GM12873 (cell line): ENCODE data around the gene GPC3.

Experiments
- TF ChIP-seq, protein P1 (sequence below): IDR thresholded peaks from 2 replicates; pipeline ENCODE4 v1.5.1; 2012; ENCODE audit warnings: low read depth, mild to moderate bottlenecking, moderate library complexity, low read length, control low read depth; ENCODE audit not compliant: insufficient read depth; ENCODE audit errors: missing control alignments

GPC3 gene

DNA sequence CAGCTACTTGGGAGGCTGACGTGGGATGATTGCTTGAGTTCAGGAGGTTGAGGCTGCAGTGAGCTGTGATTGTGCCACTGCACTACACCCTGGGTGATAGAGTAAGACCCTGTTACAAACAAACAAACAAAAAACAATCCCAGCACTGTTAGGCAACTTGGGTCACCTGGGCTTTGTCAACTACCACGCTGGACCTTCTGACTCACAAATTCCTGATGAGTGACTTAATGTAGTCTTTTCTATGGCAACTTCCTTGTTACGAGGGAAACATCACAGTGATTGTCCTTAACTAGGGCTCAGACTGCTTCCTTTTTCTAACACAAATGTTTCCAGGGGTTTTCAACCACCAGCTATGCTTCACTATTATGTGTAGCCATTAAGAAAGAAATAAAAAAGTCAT is 441.3 kb downstream of the GPC3 start:
- TF ChIP-seq, protein P1, sequence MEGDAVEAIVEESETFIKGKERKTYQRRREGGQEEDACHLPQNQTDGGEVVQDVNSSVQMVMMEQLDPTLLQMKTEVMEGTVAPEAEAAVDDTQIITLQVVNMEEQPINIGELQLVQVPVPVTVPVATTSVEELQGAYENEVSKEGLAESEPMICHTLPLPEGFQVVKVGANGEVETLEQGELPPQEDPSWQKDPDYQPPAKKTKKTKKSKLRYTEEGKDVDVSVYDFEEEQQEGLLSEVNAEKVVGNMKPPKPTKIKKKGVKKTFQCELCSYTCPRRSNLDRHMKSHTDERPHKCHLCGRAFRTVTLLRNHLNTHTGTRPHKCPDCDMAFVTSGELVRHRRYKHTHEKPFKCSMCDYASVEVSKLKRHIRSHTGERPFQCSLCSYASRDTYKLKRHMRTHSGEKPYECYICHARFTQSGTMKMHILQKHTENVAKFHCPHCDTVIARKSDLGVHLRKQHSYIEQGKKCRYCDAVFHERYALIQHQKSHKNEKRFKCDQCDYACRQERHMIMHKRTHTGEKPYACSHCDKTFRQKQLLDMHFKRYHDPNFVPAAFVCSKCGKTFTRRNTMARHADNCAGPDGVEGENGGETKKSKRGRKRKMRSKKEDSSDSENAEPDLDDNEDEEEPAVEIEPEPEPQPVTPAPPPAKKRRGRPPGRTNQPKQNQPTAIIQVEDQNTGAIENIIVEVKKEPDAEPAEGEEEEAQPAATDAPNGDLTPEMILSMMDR = no peak

DNA sequence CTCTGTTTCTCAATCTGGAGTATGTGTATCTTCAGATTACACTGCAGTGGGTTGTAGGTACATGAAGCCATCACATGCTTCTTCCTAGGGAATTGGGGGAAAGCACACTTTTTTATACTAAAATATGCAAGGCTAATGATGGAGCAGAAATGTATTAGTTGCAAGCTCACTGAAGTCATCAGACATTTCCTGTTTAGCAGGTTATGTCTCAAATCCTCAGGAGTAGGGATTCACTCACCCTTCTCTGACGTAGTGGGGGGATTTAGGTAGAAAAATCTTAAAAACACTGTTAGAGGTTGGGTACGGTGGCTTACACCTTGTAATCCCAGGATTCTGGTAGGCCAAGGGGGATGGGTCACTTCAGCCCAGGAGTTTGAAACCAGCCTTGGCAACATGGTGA is 441.7 kb downstream of the GPC3 start:
- TF ChIP-seq, protein P1 = no peak

DNA sequence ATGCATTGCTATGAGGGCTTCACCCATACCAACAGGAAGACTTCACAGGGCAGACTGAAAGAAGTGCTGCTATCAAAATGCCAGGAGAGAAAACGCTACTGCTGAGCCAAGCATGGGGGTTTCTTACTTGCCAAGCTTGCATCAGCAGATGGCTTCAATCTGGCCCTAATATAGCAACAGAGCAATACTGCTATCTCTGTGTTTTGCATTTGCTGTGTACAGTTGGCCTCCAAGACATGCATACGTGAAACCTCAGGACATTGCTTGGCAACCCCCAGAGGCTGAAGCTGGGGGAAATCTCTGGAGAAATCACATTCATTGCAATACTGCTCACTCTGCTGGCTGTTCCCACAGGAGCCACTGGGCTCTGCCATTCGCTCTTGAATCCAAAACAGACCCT is 442.9 kb downstream of the GPC3 start:
- TF ChIP-seq, protein P1 = no peak

DNA sequence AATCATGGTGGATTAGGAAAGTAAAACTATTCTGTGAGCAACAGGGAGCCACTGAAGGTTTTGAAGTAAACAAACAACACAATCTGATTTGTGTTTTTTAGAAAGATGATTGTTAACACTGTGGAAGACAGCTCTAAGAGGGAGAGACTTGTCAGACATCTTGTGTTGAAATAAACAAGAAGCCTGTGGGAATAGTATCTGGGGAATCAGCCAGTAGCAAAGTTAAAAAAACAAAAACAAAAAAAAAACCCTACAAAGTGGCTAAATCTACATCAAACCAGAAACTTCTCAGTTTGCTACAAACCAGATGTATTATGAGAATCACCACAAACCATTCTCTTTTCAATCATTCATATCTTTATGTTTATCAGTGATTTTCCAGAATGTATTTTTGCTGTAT is 444.4 kb downstream of the GPC3 start:
- TF ChIP-seq, protein P1 = no peak

DNA sequence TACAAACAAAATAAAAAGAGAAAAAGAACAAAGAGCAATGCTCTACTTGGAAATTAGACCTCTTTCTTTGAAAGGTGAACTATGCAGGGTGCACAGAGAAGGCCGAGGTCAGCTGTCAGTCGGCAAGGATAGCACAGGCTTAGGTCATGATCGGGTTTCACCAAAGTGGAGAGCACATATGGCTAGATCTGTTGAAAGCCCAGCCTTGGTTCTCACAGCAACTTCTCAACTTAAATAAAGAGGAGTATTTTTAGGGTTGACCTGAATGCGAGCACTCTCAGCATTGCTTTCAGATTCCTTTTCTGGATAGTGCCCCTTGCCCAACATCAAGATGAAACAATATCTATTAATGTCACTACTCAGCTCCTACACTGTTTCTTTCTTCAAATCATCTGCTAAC is 447.2 kb downstream of the GPC3 start:
- TF ChIP-seq, protein P1 = no peak

DNA sequence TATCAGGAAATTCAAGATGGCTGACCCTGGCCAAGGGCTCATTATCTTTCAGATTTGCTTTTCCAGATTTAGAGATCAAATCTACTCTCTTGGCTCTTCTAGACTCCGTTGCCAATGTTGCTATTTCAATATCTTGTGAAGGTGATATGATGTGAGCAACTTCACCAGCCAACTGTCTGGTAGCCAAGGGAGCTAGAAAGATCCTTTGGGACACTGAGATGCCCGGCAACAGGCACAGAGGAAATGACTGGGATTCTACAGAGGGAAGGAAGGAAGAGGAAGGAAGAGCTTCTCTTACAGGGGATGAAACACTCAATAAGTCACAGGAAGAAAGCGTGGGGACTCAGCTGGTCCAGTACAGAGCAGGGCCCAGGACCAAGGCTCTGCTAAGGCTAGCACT is 448.3 kb downstream of the GPC3 start:
- TF ChIP-seq, protein P1 = no peak

DNA sequence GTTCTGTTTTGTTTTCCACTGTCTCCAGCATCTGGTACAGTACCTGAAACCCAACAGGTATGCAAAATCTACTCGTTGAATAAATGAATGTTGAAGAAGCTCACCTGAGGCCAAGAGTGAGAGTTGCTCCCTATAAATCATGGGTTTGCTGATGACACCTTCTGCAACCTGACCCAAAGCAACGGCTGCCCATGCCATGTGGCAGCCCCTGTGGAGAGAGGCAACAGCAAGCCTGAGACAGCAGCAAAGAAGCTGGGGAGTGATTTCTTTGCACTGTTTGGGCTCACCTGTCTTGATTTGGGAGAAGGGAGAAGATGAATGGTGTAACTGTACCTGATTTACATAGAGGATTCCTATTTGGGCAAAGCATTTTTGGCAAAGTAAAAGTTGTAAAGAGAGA is 450.3 kb downstream of the GPC3 start:
- TF ChIP-seq, protein P1 = no peak
